Measurements from ENCODE around the gene GLI2.

GLI2 gene

GRCh38 chr2:120739438-120740090 lies 3.9 kb downstream of the GLI2 start:
- no peak for DNase-seq

- DNase-seq: no peak
Observed at GRCh38 chr2:120740375-120740764, 4.7 kb downstream of the GLI2 start.

GRCh38 chr2:120740765-120741524 lies 5.3 kb downstream of the GLI2 start:
- DNase-seq: no peak

- no peak for DNase-seq
Observed at GRCh38 chr2:120741571-120742561, 6.2 kb downstream of the GLI2 start.

- DNase-seq: no peak
Observed at GRCh38 chr2:120743657-120744056, 8.0 kb downstream of the GLI2 start.

GRCh38 chr2:120744817-120745216 lies 9.1 kb downstream of the GLI2 start:
- DNase-seq: no peak

GRCh38 chr2:120745420-120746111 lies 9.9 kb downstream of the GLI2 start:
- DNase-seq: no peak

- no peak for DNase-seq
Observed at GRCh38 chr2:120746144-120746543, 10.5 kb downstream of the GLI2 start.

- no peak for DNase-seq
Observed at GRCh38 chr2:120747281-120747680, 11.6 kb downstream of the GLI2 start.

GRCh38 chr2:120747706-120748105 lies 12.0 kb downstream of the GLI2 start:
- DNase-seq: no peak

GRCh38 chr2:120748310-120748709 lies 12.6 kb downstream of the GLI2 start:
- DNase-seq: no peak

GRCh38 chr2:120748741-120749140 lies 13.1 kb downstream of the GLI2 start:
- no peak for DNase-seq

GRCh38 chr2:120749506-120750431 lies 14.1 kb downstream of the GLI2 start:
- no peak for DNase-seq

GRCh38 chr2:120750488-120751210 lies 15.0 kb downstream of the GLI2 start:
- DNase-seq: no peak

GRCh38 chr2:120751553-120751952 lies 15.9 kb downstream of the GLI2 start:
- peak; percentile 4 for DNase-seq

GRCh38 chr2:120754067-120754960 lies 18.6 kb downstream of the GLI2 start:
- DNase-seq: no peak

- DNase-seq: no peak
Observed at GRCh38 chr2:120758181-120759144, 22.8 kb downstream of the GLI2 start.

GRCh38 chr2:120759543-120760331 lies 24.1 kb downstream of the GLI2 start:
- no peak for DNase-seq

Measured in activated CD4-positive, alpha-beta T cell treated with anti-CD3 and anti-CD28 coated beads, Interleukin-10, Interleukin-2, amounts not matched to agents 100 ng/mL and 50 ng/mL, durations not matched to agents 16 hours and 8 hours (primary cell).